Fibroblast of pulmonary artery (primary cell): ENCODE measurements around the gene GPR107.

Experiments
- DNase-seq: peaks from one replicate; pipeline ENCODE4 v3.0.0-alpha.2; 2010; ENCODE audit warnings: low read depth
- H3K4me3 ChIP-seq: replicated peaks from 2 replicates; pipeline ENCODE4 v1.5.1; 2011; ENCODE audit warnings: low read depth, mild to moderate bottlenecking, control low read depth, low read length, moderate library complexity
- TF ChIP-seq, protein P1 (sequence below): IDR thresholded peaks from 2 replicates; pipeline ENCODE4 v1.5.1; 2011; ENCODE audit warnings: mild to moderate bottlenecking, control low read depth, low read length, inconsistent platforms; ENCODE audit errors: missing control alignments

GPR107 gene

GRCh38 chr9:130175355-130175754, 121.6 kb downstream of the GPR107 start:
- no peak for DNase-seq
- TF ChIP-seq, protein P1, sequence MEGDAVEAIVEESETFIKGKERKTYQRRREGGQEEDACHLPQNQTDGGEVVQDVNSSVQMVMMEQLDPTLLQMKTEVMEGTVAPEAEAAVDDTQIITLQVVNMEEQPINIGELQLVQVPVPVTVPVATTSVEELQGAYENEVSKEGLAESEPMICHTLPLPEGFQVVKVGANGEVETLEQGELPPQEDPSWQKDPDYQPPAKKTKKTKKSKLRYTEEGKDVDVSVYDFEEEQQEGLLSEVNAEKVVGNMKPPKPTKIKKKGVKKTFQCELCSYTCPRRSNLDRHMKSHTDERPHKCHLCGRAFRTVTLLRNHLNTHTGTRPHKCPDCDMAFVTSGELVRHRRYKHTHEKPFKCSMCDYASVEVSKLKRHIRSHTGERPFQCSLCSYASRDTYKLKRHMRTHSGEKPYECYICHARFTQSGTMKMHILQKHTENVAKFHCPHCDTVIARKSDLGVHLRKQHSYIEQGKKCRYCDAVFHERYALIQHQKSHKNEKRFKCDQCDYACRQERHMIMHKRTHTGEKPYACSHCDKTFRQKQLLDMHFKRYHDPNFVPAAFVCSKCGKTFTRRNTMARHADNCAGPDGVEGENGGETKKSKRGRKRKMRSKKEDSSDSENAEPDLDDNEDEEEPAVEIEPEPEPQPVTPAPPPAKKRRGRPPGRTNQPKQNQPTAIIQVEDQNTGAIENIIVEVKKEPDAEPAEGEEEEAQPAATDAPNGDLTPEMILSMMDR, result no peak
- no peak overlapping the region for H3K4me3 ChIP-seq

DNA sequence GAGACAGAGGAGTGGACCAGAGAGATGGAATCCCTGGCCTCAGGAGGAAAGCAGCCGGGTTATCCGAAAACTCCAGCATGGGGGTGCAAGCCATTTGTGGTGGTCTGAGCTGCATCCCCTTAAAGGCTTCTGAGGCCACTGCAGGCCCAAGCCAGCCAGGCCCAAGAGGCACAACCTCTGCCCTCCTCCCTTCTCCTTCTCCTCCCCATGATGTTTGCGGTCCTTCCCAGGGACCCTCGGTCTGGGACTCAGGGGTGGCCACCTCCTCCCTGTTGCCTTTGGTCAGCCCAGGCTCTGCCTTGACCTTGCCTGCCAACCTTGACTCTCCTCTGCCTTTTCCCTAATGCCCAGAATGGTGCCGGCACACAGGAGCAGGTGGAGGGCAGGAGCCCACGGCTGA, 123.1 kb downstream of the GPR107 start:
- no peak overlapping the region for H3K4me3 ChIP-seq
- TF ChIP-seq, protein P1, result no peak
- DNase-seq, result no peak

GRCh38 chr9:130177898-130178805, 124.4 kb downstream of the GPR107 start:
- TF ChIP-seq, protein P1, result no peak
- H3K4me3 ChIP-seq, result no peak overlapping the region
- no peak for DNase-seq

- TF ChIP-seq, protein P1, result no peak
- DNase-seq, result no peak
- H3K4me3 ChIP-seq, result no peak overlapping the region
These were observed 125.7 kb downstream of the GPR107 start for GRCh38 chr9:130179331-130179907.

- no peak for DNase-seq
- H3K4me3 ChIP-seq, result no peak overlapping the region
- TF ChIP-seq, protein P1, result no peak
These were observed 126.8 kb downstream of the GPR107 start for GRCh38 chr9:130180516-130180915.

DNA sequence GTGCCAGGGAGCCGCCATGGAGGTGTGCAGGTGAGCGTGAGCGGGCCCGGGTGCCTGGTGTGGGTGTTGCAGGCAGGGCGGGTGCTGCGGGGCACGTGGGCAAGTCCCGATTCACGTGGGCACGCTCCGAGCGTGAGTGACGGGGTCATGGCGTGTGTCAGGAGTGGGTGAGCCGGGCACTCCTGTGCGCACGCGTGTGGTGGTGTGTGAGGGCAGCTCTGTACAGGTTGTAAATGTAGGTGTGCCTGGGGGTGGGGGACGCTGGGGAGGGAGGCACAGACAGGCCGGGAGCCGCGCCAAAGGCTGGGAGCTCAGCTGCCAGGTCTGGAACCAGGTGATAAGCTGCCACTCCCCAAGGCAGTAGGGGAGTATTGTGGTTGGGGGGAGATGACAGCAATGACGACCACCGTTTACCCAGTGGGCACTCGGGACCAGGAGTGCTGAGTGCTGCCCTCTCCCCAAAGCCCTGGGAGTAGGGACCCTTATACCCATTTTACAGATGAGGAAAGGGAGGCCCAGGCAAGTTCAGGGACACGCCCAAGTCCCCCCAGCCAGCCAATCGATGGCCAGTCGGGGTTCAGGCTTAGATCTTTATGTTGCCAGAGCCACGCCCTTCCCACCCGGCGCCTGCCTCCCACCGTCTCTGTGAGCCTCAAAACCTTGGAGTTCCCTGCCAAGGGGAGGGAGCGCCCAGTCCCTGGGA, 128.1 kb downstream of the GPR107 start:
- H3K4me3 ChIP-seq, result no peak overlapping the region
- TF ChIP-seq, protein P1, result no peak
- DNase-seq, result no peak
